ENCODE results near the gene IL16.
"Not testable (repeated sequence)": the region's sequence is repeated elsewhere in the genome, so short reads cannot be mapped to it uniquely, and the experiment has no call there.

Gene IL16

GRCh38 chr15:81346611-81347010 is 149.9 kb downstream of the IL16 start:
- H2AFZ ChIP-seq (ENCODE audit: low read depth, low read length, severe bottlenecking): no peak overlapping the region
- no peaks in the 10 kb centered on the region for H4K20me1 ChIP-seq (ENCODE audit: low read depth, low read length)
- no peak overlapping the region for H3K27ac ChIP-seq (ENCODE audit: low read depth, low read length)
- no peaks in the 10 kb centered on the region for H3K9me3 ChIP-seq (ENCODE audit: insufficient read depth, low read length)
- H3K4me3 ChIP-seq (ENCODE audit: insufficient read depth, low read length, poor library complexity, severe bottlenecking): no peak overlapping the region
- H3K9me2 ChIP-seq (replicated peaks; ENCODE audit: insufficient read depth, low read length): no peaks in the 10 kb centered on the region
- no peak overlapping the region for H3K9ac ChIP-seq (ENCODE audit: low read length)
- H3K36me3 ChIP-seq (ENCODE audit: low read length): no peaks in the 10 kb centered on the region
- H3F3A ChIP-seq (ENCODE audit: insufficient read depth): no peaks in the 10 kb centered on the region
- TF ChIP-seq CTCF (IDR thresholded peaks at IDR 0.05; ENCODE audit: insufficient read depth, low read length, poor library complexity, severe bottlenecking): no peak
- no peak for TF ChIP-seq EZH2phosphoT487 (conservative IDR thresholded peaks at IDR 0.05; ENCODE audit: low read length)
- no peaks in the 10 kb centered on the region for H3K79me2 ChIP-seq (ENCODE audit: insufficient read depth, low read length)
- no peak overlapping the region for H3K4me2 ChIP-seq (ENCODE audit: low read depth, low read length, poor library complexity, severe bottlenecking)
- H3K27me3 ChIP-seq (ENCODE audit: low read length): no peaks in the 10 kb centered on the region

- TF ChIP-seq EZH2phosphoT487 (conservative IDR thresholded peaks at IDR 0.05; ENCODE audit: low read length) (no peak), CTCF (IDR thresholded peaks at IDR 0.05; ENCODE audit: insufficient read depth, low read length, poor library complexity, severe bottlenecking) (no peak)
- Histone ChIP-seq H3K4me2 (ENCODE audit: low read depth, low read length, poor library complexity, severe bottlenecking) (no peak overlapping the region), H3K27me3 (ENCODE audit: low read length) (no peaks in the 10 kb centered on the region), H3K27ac (ENCODE audit: low read depth, low read length) (no peak overlapping the region), H3K79me2 (ENCODE audit: insufficient read depth, low read length) (no peaks in the 10 kb centered on the region), H4K20me1 (ENCODE audit: low read depth, low read length) (no peaks in the 10 kb centered on the region), H3K4me3 (ENCODE audit: insufficient read depth, low read length, poor library complexity, severe bottlenecking) (no peak overlapping the region), H3F3A (ENCODE audit: insufficient read depth) (no peaks in the 10 kb centered on the region), H3K9ac (ENCODE audit: low read length) (no peak overlapping the region), H3K9me2 (replicated peaks; ENCODE audit: insufficient read depth, low read length) (no peaks in the 10 kb centered on the region), H2AFZ (ENCODE audit: low read depth, low read length, severe bottlenecking) (no peak overlapping the region), H3K36me3 (ENCODE audit: low read length) (no peaks in the 10 kb centered on the region), H3K9me3 (ENCODE audit: insufficient read depth, low read length) (no peaks in the 10 kb centered on the region)
Measured at GRCh38 chr15:81347910-81348309, 151.2 kb downstream of the IL16 start.

GRCh38 chr15:81348691-81349090 is 152.0 kb downstream of the IL16 start:
- H3K27ac ChIP-seq (ENCODE audit: low read depth, low read length): not testable (repeated sequence)

DNA sequence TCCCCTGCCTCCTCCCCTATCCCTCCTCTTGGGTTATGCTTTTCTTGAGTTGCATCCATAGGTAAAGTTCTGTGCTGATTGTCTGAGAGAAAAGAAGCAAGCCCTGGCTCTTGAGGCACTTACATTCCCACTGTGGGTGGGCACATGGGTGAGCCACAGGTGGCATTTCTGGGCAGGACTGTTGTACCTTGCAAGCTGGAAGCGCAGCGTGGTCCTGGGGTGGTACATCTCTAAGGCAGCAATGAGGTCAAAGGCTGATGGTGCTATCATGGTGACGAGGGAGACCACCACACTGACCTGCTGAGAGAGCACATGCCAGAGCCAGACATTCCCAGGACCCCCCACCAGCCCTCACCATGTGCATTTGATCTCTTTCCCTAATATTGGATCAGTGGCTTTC is 152.6 kb downstream of the IL16 start:
- TF ChIP-seq CTCF (IDR thresholded peaks at IDR 0.05; ENCODE audit: insufficient read depth, low read length, poor library complexity, severe bottlenecking) (no peak), EZH2phosphoT487 (conservative IDR thresholded peaks at IDR 0.05; ENCODE audit: low read length) (no peak)
- Histone ChIP-seq H3F3A (ENCODE audit: insufficient read depth) (no peaks in the 10 kb centered on the region), H3K4me2 (ENCODE audit: low read depth, low read length, poor library complexity, severe bottlenecking) (no peak overlapping the region), H3K79me2 (ENCODE audit: insufficient read depth, low read length) (no peaks in the 10 kb centered on the region), H3K9ac (ENCODE audit: low read length) (no peak overlapping the region), H3K27ac (ENCODE audit: low read depth, low read length) (no peak overlapping the region), H3K9me2 (replicated peaks; ENCODE audit: insufficient read depth, low read length) (no peaks in the 10 kb centered on the region), H3K27me3 (ENCODE audit: low read length) (no peaks in the 10 kb centered on the region), H3K9me3 (ENCODE audit: insufficient read depth, low read length) (no peaks in the 10 kb centered on the region), H3K4me3 (ENCODE audit: insufficient read depth, low read length, poor library complexity, severe bottlenecking) (no peak overlapping the region), H3K36me3 (ENCODE audit: low read length) (no peaks in the 10 kb centered on the region), H4K20me1 (ENCODE audit: low read depth, low read length) (no peaks in the 10 kb centered on the region), H2AFZ (ENCODE audit: low read depth, low read length, severe bottlenecking) (no peak overlapping the region)

More at GRCh38 chr15:81348691-81349090, 152.0 kb downstream of the IL16 start:
- not testable (repeated sequence) for H3F3A ChIP-seq (ENCODE audit: insufficient read depth); H3K4me2 ChIP-seq (ENCODE audit: low read depth, low read length, poor library complexity, severe bottlenecking); H3K27me3 ChIP-seq (ENCODE audit: low read length); H3K79me2 ChIP-seq (ENCODE audit: insufficient read depth, low read length); H3K36me3 ChIP-seq (ENCODE audit: low read length); H2AFZ ChIP-seq (ENCODE audit: low read depth, low read length, severe bottlenecking); H3K9ac ChIP-seq (ENCODE audit: low read length); H3K9me3 ChIP-seq (ENCODE audit: insufficient read depth, low read length); H3K4me3 ChIP-seq (ENCODE audit: insufficient read depth, low read length, poor library complexity, severe bottlenecking); H3K9me2 ChIP-seq (replicated peaks; ENCODE audit: insufficient read depth, low read length); H4K20me1 ChIP-seq (ENCODE audit: low read depth, low read length)

All from SU-DHL-6 (cell line).